Measurements from ENCODE around the gene PRICKLE4. TPM values are rescaled to one million over a fixed set of nuclear protein-coding genes. Genes with fewer than 3 reads are reported as not detected.

The PRICKLE4 gene
- total and polyA plus RNA-seq, 2 of the 13 experiments (the other 11 are each of a cell fraction or from before 2014, with no cell fraction given) = 0.92 to 1.2 TPM

- TF ChIP-seq TFAP4 (IDR thresholded peaks at IDR 0.05; ENCODE audit: borderline replicate concordance, low read depth) = peak; percentile 20; the same call in 1 of the 2 replicates
- TF ChIP-seq ZNF20 (CRISPR knock-in tag; IDR thresholded peaks at IDR 0.05) = no peak
- TF ChIP-seq NFRKB (IDR thresholded peaks at IDR 0.05) = no peak
- no peak for TF ChIP-seq TRAFD1 (CRISPR knock-in tag; IDR thresholded peaks at IDR 0.05; ENCODE audit: borderline replicate concordance)
- TF ChIP-seq ZNF891 (CRISPR knock-in tag; IDR thresholded peaks at IDR 0.05) = no peak
- TF ChIP-seq, protein P1, sequence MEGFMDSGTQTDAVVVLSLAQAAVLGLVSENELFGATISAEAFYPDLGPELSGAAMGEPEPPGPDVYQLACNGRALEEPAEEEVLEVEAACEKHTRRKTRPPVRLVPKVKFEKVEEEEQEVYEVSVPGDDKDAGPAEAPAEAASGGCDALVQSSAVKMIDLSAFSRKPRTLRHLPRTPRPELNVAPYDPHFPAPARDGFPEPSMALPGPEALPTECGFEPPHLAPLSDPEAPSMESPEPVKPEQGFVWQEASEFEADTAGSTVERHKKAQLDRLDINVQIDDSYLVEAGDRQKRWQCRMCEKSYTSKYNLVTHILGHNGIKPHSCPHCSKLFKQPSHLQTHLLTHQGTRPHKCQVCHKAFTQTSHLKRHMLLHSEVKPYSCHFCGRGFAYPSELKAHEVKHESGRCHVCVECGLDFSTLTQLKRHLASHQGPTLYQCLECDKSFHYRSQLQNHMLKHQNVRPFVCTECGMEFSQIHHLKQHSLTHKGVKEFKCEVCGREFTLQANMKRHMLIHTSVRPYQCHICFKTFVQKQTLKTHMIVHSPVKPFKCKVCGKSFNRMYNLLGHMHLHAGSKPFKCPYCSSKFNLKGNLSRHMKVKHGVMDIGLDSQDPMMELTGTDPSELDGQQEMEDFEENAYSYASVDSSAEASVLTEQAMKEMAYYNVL (CRISPR knock-in tag; IDR thresholded peaks at IDR 0.05; ENCODE audit: borderline replicate concordance) = no peak
- TF ChIP-seq ZBTB3 (CRISPR knock-in tag; IDR thresholded peaks at IDR 0.05; ENCODE audit: borderline replicate concordance, low read depth) = no peak
- no peak for TF ChIP-seq SNRNP70 (IDR thresholded peaks at IDR 0.05; ENCODE audit: low read depth, low read length)
- no peak; the same call in 1 of the 2 replicates for TF ChIP-seq MED13 (CRISPR knock-in tag; IDR thresholded peaks at IDR 0.05)
- no peak for TF ChIP-seq ATF3 (CRISPR knock-in tag; IDR thresholded peaks at IDR 0.05)
- TF ChIP-seq FOXJ3 (CRISPR knock-in tag; IDR thresholded peaks at IDR 0.05; ENCODE audit: borderline replicate concordance) = no peak
- TF ChIP-seq ZNF512 (CRISPR knock-in tag; IDR thresholded peaks at IDR 0.05) = no peak
- TF ChIP-seq, protein P2, sequence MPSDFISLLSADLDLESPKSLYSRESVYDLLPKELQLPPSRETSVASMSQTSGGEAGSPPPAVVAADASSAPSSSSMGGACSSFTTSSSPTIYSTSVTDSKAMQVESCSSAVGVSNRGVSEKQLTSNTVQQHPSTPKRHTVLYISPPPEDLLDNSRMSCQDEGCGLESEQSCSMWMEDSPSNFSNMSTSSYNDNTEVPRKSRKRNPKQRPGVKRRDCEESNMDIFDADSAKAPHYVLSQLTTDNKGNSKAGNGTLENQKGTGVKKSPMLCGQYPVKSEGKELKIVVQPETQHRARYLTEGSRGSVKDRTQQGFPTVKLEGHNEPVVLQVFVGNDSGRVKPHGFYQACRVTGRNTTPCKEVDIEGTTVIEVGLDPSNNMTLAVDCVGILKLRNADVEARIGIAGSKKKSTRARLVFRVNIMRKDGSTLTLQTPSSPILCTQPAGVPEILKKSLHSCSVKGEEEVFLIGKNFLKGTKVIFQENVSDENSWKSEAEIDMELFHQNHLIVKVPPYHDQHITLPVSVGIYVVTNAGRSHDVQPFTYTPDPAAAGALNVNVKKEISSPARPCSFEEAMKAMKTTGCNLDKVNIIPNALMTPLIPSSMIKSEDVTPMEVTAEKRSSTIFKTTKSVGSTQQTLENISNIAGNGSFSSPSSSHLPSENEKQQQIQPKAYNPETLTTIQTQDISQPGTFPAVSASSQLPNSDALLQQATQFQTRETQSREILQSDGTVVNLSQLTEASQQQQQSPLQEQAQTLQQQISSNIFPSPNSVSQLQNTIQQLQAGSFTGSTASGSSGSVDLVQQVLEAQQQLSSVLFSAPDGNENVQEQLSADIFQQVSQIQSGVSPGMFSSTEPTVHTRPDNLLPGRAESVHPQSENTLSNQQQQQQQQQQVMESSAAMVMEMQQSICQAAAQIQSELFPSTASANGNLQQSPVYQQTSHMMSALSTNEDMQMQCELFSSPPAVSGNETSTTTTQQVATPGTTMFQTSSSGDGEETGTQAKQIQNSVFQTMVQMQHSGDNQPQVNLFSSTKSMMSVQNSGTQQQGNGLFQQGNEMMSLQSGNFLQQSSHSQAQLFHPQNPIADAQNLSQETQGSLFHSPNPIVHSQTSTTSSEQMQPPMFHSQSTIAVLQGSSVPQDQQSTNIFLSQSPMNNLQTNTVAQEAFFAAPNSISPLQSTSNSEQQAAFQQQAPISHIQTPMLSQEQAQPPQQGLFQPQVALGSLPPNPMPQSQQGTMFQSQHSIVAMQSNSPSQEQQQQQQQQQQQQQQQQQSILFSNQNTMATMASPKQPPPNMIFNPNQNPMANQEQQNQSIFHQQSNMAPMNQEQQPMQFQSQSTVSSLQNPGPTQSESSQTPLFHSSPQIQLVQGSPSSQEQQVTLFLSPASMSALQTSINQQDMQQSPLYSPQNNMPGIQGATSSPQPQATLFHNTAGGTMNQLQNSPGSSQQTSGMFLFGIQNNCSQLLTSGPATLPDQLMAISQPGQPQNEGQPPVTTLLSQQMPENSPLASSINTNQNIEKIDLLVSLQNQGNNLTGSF (CRISPR knock-in tag; IDR thresholded peaks at IDR 0.05) = no peak
- no peak for TF ChIP-seq ZNF800 (CRISPR knock-in tag; IDR thresholded peaks at IDR 0.05)
Measured at GRCh38 chr6:41734666-41735426, 45.7 kb upstream of the PRICKLE4 start (continued).

Data from HepG2 (cell line).